ENCODE data around the gene FSIP1.
A peak's percentile ranks its signal among the peaks of the same experiment; 100 is the strongest.

The FSIP1 gene

GRCh38 chr15:39807791-39808190 is 25.1 kb upstream of the FSIP1 start:
- Histone ChIP-seq H3K9me3 (ENCODE audit: severe bottlenecking) (no peaks in the 10 kb centered on the region), H3K27me3 (ENCODE audit: insufficient read depth, low read depth, severe bottlenecking) (no peaks in the 10 kb centered on the region), H3K4me3 (ENCODE audit: low read depth, low read length) (no peak overlapping the region), H3K27ac (no peak overlapping the region), H3K36me3 (no peaks in the 10 kb centered on the region)
- no peak for DNase-seq
- no peak for TF ChIP-seq CTCF (IDR thresholded peaks at IDR 0.05; ENCODE audit: low read depth, low read length)

GRCh38 chr15:39804026-39804425 is 21.4 kb upstream of the FSIP1 start:
- no peak for DNase-seq
- H3K27ac ChIP-seq = no peak overlapping the region
- H3K4me3 ChIP-seq (ENCODE audit: low read depth, low read length) = no peak overlapping the region
- H3K9me3 ChIP-seq (ENCODE audit: severe bottlenecking) = no peaks in the 10 kb centered on the region
- no peaks in the 10 kb centered on the region for H3K27me3 ChIP-seq (ENCODE audit: insufficient read depth, low read depth, severe bottlenecking)
- no peaks in the 10 kb centered on the region for H3K36me3 ChIP-seq
- TF ChIP-seq CTCF (IDR thresholded peaks at IDR 0.05; ENCODE audit: low read depth, low read length) = no peak

- Histone ChIP-seq H3K27me3 (ENCODE audit: insufficient read depth, low read depth, severe bottlenecking) (no peaks in the 10 kb centered on the region), H3K27ac (no peak overlapping the region), H3K4me3 (ENCODE audit: low read depth, low read length) (no peak overlapping the region), H3K9me3 (ENCODE audit: severe bottlenecking) (no peaks in the 10 kb centered on the region), H3K36me3 (no peaks in the 10 kb centered on the region)
- DNase-seq = no peak
- no peak for TF ChIP-seq CTCF (IDR thresholded peaks at IDR 0.05; ENCODE audit: low read depth, low read length)
Measured at GRCh38 chr15:39803016-39803415, 20.4 kb upstream of the FSIP1 start.

- Histone ChIP-seq H3K36me3 (no peaks in the 10 kb centered on the region), H3K27ac (no peak overlapping the region), H3K4me3 (ENCODE audit: low read depth, low read length) (no peak overlapping the region), H3K27me3 (ENCODE audit: insufficient read depth, low read depth, severe bottlenecking) (no peaks in the 10 kb centered on the region), H3K9me3 (ENCODE audit: severe bottlenecking) (no peaks in the 10 kb centered on the region)
- peak; percentile 75 for TF ChIP-seq CTCF (IDR thresholded peaks at IDR 0.05; ENCODE audit: low read depth, low read length)
- DNase-seq = peak; percentile 50
Measured at GRCh38 chr15:39801641-39802309, 19.1 kb upstream of the FSIP1 start.

- no peaks in the 10 kb centered on the region for H3K36me3 ChIP-seq
- H3K4me3 ChIP-seq (ENCODE audit: low read depth, low read length) = no peak overlapping the region
- no peaks in the 10 kb centered on the region for H3K27me3 ChIP-seq (ENCODE audit: insufficient read depth, low read depth, severe bottlenecking)
- no peak for TF ChIP-seq CTCF (IDR thresholded peaks at IDR 0.05; ENCODE audit: low read depth, low read length)
- DNase-seq = no peak
- no peak overlapping the region for H3K27ac ChIP-seq
- no peaks in the 10 kb centered on the region for H3K9me3 ChIP-seq (ENCODE audit: severe bottlenecking)
Measured at GRCh38 chr15:39799552-39800011, 16.9 kb upstream of the FSIP1 start.

- no peaks in the 10 kb centered on the region for H3K27me3 ChIP-seq (ENCODE audit: insufficient read depth, low read depth, severe bottlenecking)
- no peaks in the 10 kb centered on the region for H3K9me3 ChIP-seq (ENCODE audit: severe bottlenecking)
- no peak for DNase-seq
- no peaks in the 10 kb centered on the region for H3K36me3 ChIP-seq
- H3K4me3 ChIP-seq (ENCODE audit: low read depth, low read length) = no peak overlapping the region
- no peak overlapping the region for H3K27ac ChIP-seq
- no peak for TF ChIP-seq CTCF (IDR thresholded peaks at IDR 0.05; ENCODE audit: low read depth, low read length)
Measured at GRCh38 chr15:39798382-39798781, 15.7 kb upstream of the FSIP1 start.
